Smooth muscle cell (in vitro differentiated cells): Measurements from ENCODE around the gene PAMR1. TPM values are rescaled to one million over a fixed set of nuclear protein-coding genes. Genes with fewer than 3 reads are reported as not detected.

Source experiments
- DNase-seq: peaks from one replicate; lab custom pipeline; 2025; ENCODE audit not compliant: unreplicated experiment; lab: John Stamatoyannopoulos, UW
- H2AFZ ChIP-seq: fragments of 200-600 bp; sonication (generic); 2 replicates; pipeline ENCODE4 v1.6.0; 2016; ENCODE audit warnings: antibody characterized with exemption, low read depth, mild to moderate bottlenecking
- H3F3A ChIP-seq: fragments of 200-600 bp; sonication (generic); 2 replicates; pipeline ENCODE4 v1.6.0; 2017; ENCODE audit warnings: antibody characterized with exemption, low read depth
- H3K27ac ChIP-seq: fragments of 200-600 bp; sonication (generic); 2 replicates; pipeline ENCODE4 v1.5.1; 2016; ENCODE audit warnings: low read depth, mild to moderate bottlenecking
- H3K27me3 ChIP-seq: fragments of 200-600 bp; sonication (generic); 2 replicates; pipeline ENCODE4 v1.6.1; 2016; ENCODE audit warnings: low read depth, mild to moderate bottlenecking
- H3K36me3 ChIP-seq: fragments of 200-600 bp; sonication (generic); 2 replicates; pipeline ENCODE4 v1.5.1; 2016; ENCODE audit warnings: low read depth
- H3K4me1 ChIP-seq: fragments of 200-600 bp; sonication (generic); 2 replicates; pipeline ENCODE4 v1.5.1; 2016; ENCODE audit warnings: low read depth
- H3K4me2 ChIP-seq: fragments of 200-600 bp; sonication (generic); 2 replicates; pipeline ENCODE4 v1.6.0; 2016; ENCODE audit warnings: mild to moderate bottlenecking
- H3K4me3 ChIP-seq: fragments of 200-600 bp; sonication (generic); 2 replicates; pipeline ENCODE4 v1.5.1; 2016; ENCODE audit warnings: mild to moderate bottlenecking
- H3K79me2 ChIP-seq: fragments of 200-600 bp; sonication (generic); 2 replicates; pipeline ENCODE4 v1.6.0; 2016; ENCODE audit warnings: low read depth, mild to moderate bottlenecking
- H3K9ac ChIP-seq: fragments of 200-600 bp; sonication (generic); 2 replicates; pipeline ENCODE4 v1.6.0; 2016; ENCODE audit warnings: low read depth
- H3K9me3 ChIP-seq: fragments of 200-600 bp; sonication (generic); replicated peaks from 2 replicates; pipeline ENCODE4 v1.5.1; 2016; ENCODE audit warnings: low read depth
- H4K20me1 ChIP-seq: fragments of 200-600 bp; sonication (generic); 2 replicates; pipeline ENCODE4 v1.6.0; 2016; ENCODE audit warnings: low read depth
- CTCF ChIP-seq: fragments of 200-600 bp; sonication (generic); IDR thresholded peaks from 2 replicates; pipeline ENCODE4 v1.5.1; 2017; ENCODE audit warnings: borderline replicate concordance, mild to moderate bottlenecking, antibody characterized with exemption; ENCODE audit not compliant: insufficient read depth, poor library complexity, severe bottlenecking
- WGBS: methylation state at CpG from one replicate; pipeline ENCODE4 v1.1.7; 2016; ENCODE audit warnings: low lambda C conversion rate; 5-methylcytosine and 5-hydroxymethylcytosine counted together
- polyA plus RNA-seq: library from polyadenylated mRNA; unstranded; fragments of >200 nt; fragmentation: Nextera tagmentation; extraction: Ambion mirVana; gene quantifications from 2 replicates; pipeline ENCODE4 v1.2.1, GENCODE V29; 2016
- total RNA-seq: library from RNA; depleted of rRNA; stranded (reverse); fragments of >200 nt; gene quantifications from 2 replicates; pipeline ENCODE4 v1.2.3, GENCODE V29; 2014

The PAMR1 gene
- total and polyA plus RNA-seq, 2 experiments from 2014 or later: 87.7 to 128 TPM

- WGBS: 5% methylated on average over 4 of the region's 4 CpGs
- TF ChIP-seq CTCF: no peak
- peak overlapping the region; percentile 23 for H3K9ac ChIP-seq
- H3K27me3 ChIP-seq: no peaks in the 10 kb centered on the region
- no peak overlapping the region for H2AFZ ChIP-seq
- no peaks in the 10 kb centered on the region for H3K36me3 ChIP-seq
- no peak overlapping the region for H3K4me3 ChIP-seq
- H3K27ac ChIP-seq: peak overlapping the region; percentile 79
- peaks cover 9% of the 10 kb centered on the region for H3F3A ChIP-seq
- peak overlapping the region; percentile 41 for H3K4me2 ChIP-seq
- H3K9me3 ChIP-seq: no peaks in the 10 kb centered on the region
- no peak for DNase-seq
- no peaks in the 10 kb centered on the region for H4K20me1 ChIP-seq
- H3K79me2 ChIP-seq: no peaks in the 10 kb centered on the region
- no peaks in the 10 kb centered on the region for H3K4me1 ChIP-seq
These were observed 34.1 kb downstream of the PAMR1 start for GRCh38 chr11:35491231-35491871.

DNA sequence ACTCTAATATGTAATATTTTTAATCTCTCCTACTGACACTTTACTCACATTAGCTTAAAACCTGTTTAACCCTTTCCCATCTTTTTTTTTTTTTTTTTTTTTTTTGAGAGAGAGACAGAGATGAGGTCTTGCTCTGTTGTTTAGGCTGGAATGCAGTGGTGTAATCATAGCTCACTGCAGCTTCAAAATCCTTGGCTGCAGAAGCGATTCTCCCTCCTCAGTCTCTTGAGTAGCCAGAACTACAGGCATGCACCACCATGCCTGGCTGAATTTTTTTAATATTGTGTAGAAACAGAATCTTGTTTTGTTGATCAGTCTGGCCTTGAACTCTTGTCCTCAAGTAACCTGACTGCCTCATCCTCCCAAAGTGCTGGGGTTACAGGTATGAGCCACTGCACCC is 37.3 kb downstream of the PAMR1 start:
- no peak overlapping the region for H3K4me3 ChIP-seq
- H3K79me2 ChIP-seq: no peaks in the 10 kb centered on the region
- no peak overlapping the region for H3K4me2 ChIP-seq
- H3F3A ChIP-seq: peaks cover 9% of the 10 kb centered on the region
- no peak for DNase-seq
- peaks cover 5% of the 10 kb centered on the region for H3K36me3 ChIP-seq
- no peaks in the 10 kb centered on the region for H3K4me1 ChIP-seq
- WGBS: 80% methylated on average over 1 of the region's 1 CpG
- H4K20me1 ChIP-seq: no peaks in the 10 kb centered on the region
- no peak overlapping the region for H2AFZ ChIP-seq
- TF ChIP-seq CTCF: no peak
- H3K27ac ChIP-seq: no peak overlapping the region
- no peaks in the 10 kb centered on the region for H3K27me3 ChIP-seq
- H3K9me3 ChIP-seq: no peaks in the 10 kb centered on the region
- no peak overlapping the region for H3K9ac ChIP-seq

GRCh38 chr11:35487532-35488078 is 37.8 kb downstream of the PAMR1 start:
- Histone ChIP-seq H3K79me2 (no peaks in the 10 kb centered on the region), H3K4me2 (no peak overlapping the region), H3F3A (peaks cover 9% of the 10 kb centered on the region), H3K4me3 (no peak overlapping the region), H3K27ac (no peak overlapping the region), H3K9ac (no peak overlapping the region), H3K9me3 (peaks cover 4% of the 10 kb centered on the region), H4K20me1 (no peaks in the 10 kb centered on the region), H2AFZ (no peak overlapping the region), H3K4me1 (no peaks in the 10 kb centered on the region), H3K36me3 (peaks cover 9% of the 10 kb centered on the region), H3K27me3 (no peaks in the 10 kb centered on the region)
- no peak for DNase-seq
- TF ChIP-seq CTCF: peak; percentile 42
- WGBS: 52% methylated on average over 6 of the region's 6 CpGs

DNA sequence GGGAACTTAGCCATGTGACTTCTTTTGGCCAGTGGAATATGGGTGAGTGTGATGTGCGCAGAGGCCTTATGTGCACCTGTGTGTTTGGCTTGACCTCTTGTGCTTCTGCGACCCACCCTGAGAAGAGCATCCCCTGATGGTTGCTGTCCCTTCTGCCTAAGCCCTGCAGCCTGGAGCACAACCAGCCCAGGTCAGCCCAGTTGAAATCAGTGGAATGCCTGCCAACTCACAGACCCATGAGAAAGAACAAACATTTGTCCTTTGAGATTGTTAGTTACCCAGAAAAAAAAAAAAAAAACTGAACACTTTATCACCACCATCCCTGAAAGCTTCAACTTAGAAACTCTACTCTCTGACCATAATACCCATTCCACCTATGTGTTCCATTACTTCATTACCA is 38.5 kb downstream of the PAMR1 start:
- H3K4me3 ChIP-seq: no peak overlapping the region
- TF ChIP-seq CTCF: no peak
- no peaks in the 10 kb centered on the region for H3K4me1 ChIP-seq

More for the DNA sequence above, 38.5 kb downstream of the PAMR1 start:
- H3K4me2 ChIP-seq: no peak overlapping the region
- H3K79me2 ChIP-seq: no peaks in the 10 kb centered on the region
- no peak overlapping the region for H3K9ac ChIP-seq
- WGBS: 100% methylated on average over 2 of the region's 2 CpGs
- no peak overlapping the region for H2AFZ ChIP-seq
- peaks cover 10% of the 10 kb centered on the region for H3K36me3 ChIP-seq
- H4K20me1 ChIP-seq: no peaks in the 10 kb centered on the region
- DNase-seq: no peak
- no peak overlapping the region for H3K27ac ChIP-seq
- peaks cover 6% of the 10 kb centered on the region for H3F3A ChIP-seq
- H3K9me3 ChIP-seq: peaks cover 5% of the 10 kb centered on the region
- H3K27me3 ChIP-seq: no peaks in the 10 kb centered on the region
